Measurements from ENCODE around the gene CYP1A2. TPM values are rescaled to one million over a fixed set of nuclear protein-coding genes. Genes with fewer than 3 reads are reported as not detected.
A peak's percentile ranks its signal among the peaks of the same experiment; 100 is the strongest.

The CYP1A2 gene
- total and polyA plus RNA-seq, 8 donors = 0.15 to 0.58 (median 0.31) TPM; not detected in 1

DNA sequence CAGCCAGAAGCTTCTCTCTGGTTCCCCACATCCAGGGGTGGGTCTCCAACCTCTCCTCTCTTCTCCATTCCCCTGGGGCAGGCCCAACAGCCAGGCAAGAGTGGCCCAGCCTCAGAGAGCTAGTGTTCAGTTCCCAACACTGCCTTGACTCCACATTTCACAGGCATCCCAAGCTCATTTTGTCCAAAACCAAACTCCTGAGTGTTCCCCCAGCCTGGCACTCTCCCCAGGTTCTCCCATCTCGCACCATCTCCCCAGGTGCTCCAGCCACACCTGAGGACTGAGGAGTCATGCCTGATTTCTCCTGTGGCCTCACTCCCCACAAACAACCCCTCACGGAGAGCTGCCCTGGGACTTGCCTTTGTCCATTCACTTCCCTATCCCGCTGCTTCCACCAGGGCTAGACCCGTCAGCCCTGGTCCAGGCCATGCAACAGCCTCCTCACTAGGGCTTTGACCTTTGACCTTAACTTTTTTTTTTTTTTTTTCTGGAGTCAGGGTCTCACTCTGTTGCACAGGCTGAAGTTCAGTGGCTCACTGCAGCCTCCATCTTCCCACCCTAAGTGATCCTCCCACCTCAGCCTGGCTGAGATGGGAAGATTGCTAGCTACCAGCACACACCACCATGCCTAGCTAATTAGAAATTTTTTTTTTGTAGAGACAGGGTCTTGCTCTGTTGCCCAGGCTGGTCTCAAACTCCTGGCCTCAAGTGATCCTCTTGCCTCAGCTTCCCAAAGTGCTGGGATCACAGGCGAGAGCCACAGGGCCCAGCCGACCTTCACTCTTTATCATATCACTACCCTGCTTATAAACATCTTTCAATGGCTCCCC is 29.3 kb downstream of the CYP1A2 start:
- Histone ChIP-seq H3K9me3 (no peaks in the 10 kb centered on the region), H3K27ac (peak overlapping the region; percentile 56 to 91), H3K27me3 (no peaks in the 10 kb centered on the region), H3K4me3 (no peak overlapping the region), H3K4me1 (peaks cover 18 to 87% of the 10 kb centered on the region in 2 donors), H3K36me3 (no peaks in the 10 kb centered on the region)
- TF ChIP-seq, protein P1, sequence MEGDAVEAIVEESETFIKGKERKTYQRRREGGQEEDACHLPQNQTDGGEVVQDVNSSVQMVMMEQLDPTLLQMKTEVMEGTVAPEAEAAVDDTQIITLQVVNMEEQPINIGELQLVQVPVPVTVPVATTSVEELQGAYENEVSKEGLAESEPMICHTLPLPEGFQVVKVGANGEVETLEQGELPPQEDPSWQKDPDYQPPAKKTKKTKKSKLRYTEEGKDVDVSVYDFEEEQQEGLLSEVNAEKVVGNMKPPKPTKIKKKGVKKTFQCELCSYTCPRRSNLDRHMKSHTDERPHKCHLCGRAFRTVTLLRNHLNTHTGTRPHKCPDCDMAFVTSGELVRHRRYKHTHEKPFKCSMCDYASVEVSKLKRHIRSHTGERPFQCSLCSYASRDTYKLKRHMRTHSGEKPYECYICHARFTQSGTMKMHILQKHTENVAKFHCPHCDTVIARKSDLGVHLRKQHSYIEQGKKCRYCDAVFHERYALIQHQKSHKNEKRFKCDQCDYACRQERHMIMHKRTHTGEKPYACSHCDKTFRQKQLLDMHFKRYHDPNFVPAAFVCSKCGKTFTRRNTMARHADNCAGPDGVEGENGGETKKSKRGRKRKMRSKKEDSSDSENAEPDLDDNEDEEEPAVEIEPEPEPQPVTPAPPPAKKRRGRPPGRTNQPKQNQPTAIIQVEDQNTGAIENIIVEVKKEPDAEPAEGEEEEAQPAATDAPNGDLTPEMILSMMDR (IDR thresholded peaks at IDR 0.05) = no peak
- peak in 1 of 4 donors; percentile 62 for DNase-seq
- ATAC-seq = no peak
- intact Hi-C loops (cut with DNase I) = no loop called here

DNA sequence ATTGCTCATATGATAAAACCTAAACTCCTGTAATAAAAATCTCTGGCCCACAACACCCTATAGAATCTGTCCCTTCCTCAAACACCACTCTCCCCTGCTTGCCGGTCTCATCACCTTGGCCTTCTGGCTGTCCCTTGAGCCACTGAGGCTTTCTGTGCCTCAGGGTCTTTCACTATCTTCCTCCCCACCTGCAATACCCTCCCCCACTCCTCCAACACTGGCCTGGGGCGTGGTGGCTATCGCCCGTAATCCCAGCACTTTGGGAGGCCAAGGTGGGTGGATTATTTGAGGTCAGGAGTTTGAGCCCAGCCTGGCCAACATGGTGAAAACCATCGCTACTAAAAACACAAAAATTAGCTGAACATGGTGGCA is 29.9 kb downstream of the CYP1A2 start:
- Histone ChIP-seq H3K4me1 (peaks cover 24 to 89% of the 10 kb centered on the region in 2 donors), H3K36me3 (no peaks in the 10 kb centered on the region), H3K4me3 (no peak overlapping the region), H3K9me3 (no peaks in the 10 kb centered on the region), H3K27me3 (no peaks in the 10 kb centered on the region), H3K27ac (peak overlapping the region in 1 of 2 donors; percentile 91)
- intact Hi-C loops (cut with DNase I) = no loop called here
- TF ChIP-seq, protein P1 (IDR thresholded peaks at IDR 0.05) = no peak
- peak in 1 of 4 donors; percentile 24 for DNase-seq
- no peak for ATAC-seq

DNA sequence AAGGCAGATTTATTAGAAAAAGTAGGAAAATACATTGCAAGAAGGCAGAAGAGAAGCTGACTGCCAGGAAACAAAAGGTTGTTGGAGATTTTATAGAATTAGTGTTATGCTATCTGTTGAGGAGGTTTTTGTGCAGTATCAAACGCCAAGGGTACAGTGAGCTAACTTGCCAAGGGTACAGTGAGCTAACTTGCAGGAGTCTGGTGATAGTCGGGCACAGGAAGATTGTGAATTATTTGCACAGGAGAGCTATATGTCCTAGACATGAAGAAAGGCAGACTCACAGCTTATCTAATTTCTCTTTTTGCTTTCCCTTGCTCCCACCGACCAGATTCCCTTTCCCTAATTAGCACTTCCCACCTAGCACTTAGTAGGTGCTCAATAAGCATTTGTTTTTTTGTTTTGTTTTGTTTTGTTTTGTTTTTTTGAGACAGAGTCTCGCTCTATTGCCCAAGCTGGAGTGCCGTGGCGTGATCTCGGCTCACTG is 30.6 kb downstream of the CYP1A2 start:
- no peaks in the 10 kb centered on the region for H3K36me3 ChIP-seq
- TF ChIP-seq, protein P1 (IDR thresholded peaks at IDR 0.05) = no peak
- DNase-seq (peak in 1 of 4 donors; percentile 74), ATAC-seq (no peak)
- H3K4me1 ChIP-seq = peaks cover 30 to 89% of the 10 kb centered on the region in 2 donors
- peak overlapping the region in 1 of 2 donors; percentile 91 for H3K27ac ChIP-seq
- H3K27me3 ChIP-seq = no peaks in the 10 kb centered on the region
- intact Hi-C loops (cut with DNase I) = no loop called here
- H3K4me3 ChIP-seq = no peak overlapping the region
- H3K9me3 ChIP-seq = no peaks in the 10 kb centered on the region

DNA sequence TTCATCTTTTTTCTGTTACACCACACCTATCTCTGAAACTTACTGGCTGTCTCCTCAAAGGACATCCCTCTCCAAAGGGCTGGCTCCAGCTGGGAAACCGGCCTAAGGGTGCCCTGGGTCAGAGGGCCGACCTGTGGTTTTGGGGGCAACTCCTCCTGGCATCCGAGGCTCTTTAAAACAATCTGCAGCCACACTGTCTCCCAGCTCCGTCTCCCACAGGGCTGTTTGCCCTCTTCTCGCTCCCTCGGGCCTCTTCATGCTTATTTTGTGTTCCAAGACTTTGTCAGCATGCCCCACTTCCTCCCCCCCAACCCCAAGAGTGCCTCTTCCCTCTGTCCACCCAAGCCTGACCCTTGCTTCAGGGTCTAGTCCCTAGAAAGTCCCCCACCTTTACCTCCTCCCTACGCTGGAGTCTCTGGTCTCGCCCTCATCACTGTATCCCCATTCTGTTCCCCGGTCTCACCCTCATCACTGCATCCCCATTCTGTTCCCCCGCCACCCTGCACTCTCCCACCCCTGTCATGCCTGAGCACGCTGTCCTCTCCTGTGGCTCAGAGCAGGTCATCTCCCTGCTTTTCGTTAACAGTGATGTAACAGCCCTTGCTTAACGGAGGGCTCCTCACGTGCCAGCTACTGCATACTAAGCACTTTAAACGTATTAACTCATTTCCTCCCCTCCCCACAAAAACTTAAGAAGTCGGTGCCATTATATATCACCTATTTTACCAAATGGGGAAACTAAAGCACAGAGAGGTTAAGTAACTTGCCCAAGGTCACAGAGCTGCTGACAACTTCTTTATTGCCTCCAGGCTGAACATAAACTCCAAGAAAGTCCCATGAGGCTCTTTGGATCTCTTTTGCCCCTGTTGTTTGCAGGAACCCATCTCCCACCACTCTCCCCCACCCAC is 32.1 kb downstream of the CYP1A2 start:
- intact Hi-C loops (cut with DNase I) = no loop called here
- TF ChIP-seq, protein P1 (IDR thresholded peaks at IDR 0.05) = no peak
- H3K27ac ChIP-seq = peak overlapping the region in 1 of 2 donors; percentile 91
- no peaks in the 10 kb centered on the region for H3K9me3 ChIP-seq
- no peaks in the 10 kb centered on the region for H3K36me3 ChIP-seq
- ATAC-seq = peak; percentile 3
- peaks cover 40 to 89% of the 10 kb centered on the region in 2 donors for H3K4me1 ChIP-seq
- no peaks in the 10 kb centered on the region for H3K27me3 ChIP-seq
- H3K4me3 ChIP-seq = peak overlapping the region in 1 of 2 donors; percentile 85
- peak in 2 of 4 donors; percentile 68 to 78 for DNase-seq

Measured in left lung (tissue), 10 donors.